Measurements from ENCODE around the gene SLAMF6.
"Not testable (repeated sequence)": the region's sequence is repeated elsewhere in the genome, so short reads cannot be mapped to it uniquely, and the experiment has no call there.

DNA sequence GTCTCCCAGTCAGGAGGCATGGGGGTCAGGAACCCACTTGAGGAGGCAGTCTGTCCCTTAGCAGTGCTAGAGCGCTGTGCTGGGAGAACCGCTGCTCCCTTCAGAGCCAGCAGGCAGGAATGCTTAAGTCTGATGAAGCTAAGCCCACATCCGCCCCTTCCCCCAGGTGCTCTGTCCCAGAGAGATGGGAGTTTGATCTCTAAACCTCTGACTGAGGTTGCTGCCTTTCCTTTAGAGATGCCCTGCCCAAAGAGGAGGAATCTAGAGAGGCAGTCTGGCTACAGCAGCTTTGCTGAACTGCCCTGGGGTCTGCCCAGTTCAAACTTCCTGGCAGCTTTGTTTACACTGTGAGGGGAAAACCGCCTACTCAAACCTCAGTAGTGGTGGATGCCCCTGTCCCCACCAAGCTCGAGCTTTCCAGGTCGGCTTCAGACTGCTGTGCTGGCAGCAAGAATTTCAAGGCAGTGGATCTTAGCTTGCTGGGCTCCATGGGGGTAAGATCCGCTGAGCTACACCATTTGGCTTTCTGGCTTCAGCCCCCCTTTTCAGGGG, 6.4 kb upstream of the SLAMF6 start:
- not testable (repeated sequence) for TF ChIP-seq GABPA (IDR thresholded peaks at IDR 0.05 in 1 of 2, conservative IDR thresholded peaks at IDR 0.05 in 1 of 2); SP1 (IDR thresholded peaks at IDR 0.05); CTCF (IDR thresholded peaks at IDR 0.05; ENCODE audit: low read depth, low read length, missing input control); NR2F2 (IDR thresholded peaks at IDR 0.05); RAD21 (IDR thresholded peaks at IDR 0.05)

All from liver (tissue), 3 donors.